HEK293T (cell line): ENCODE measurements around the gene ZSCAN32.
A peak's percentile ranks its signal among the peaks of the same experiment; 100 is the strongest.

Source experiments
- CTCF ChIA-PET: fragments of 350-600 bp; formaldehyde crosslinking; extraction: SDS; loops from one replicate; lab custom pipeline; 2021; ENCODE audit warnings: antibody characterized with exemption, inconsistent platforms; lab: Yijun Ruan, JAX
- POLR2A ChIA-PET: fragments of 350-600 bp; formaldehyde crosslinking; extraction: SDS; loops from one replicate; lab custom pipeline; 2020; ENCODE audit warnings: antibody characterized with exemption, inconsistent platforms; lab: Yijun Ruan, JAX
- DNase-seq: peaks from one replicate; pipeline ENCODE4 v3.0.0; 2012; ENCODE audit warnings: mixed read lengths; ENCODE audit errors: extremely low spot score
- ARNT ChIP-seq: fragments of 450-650 bp; IDR thresholded peaks from 2 replicates; pipeline ENCODE4 v1.6.1; 2017; ENCODE audit warnings: mild to moderate bottlenecking
- BHLHE40 ChIP-seq: fragments of 450-650 bp; IDR thresholded peaks from 2 replicates; pipeline ENCODE4 v1.6.1; 2016; ENCODE audit warnings: mild to moderate bottlenecking, moderate library complexity, borderline replicate concordance
- CTBP1 ChIP-seq: fragments of 450-650 bp; IDR thresholded peaks from 2 replicates; pipeline ENCODE4 v1.6.1; 2016; ENCODE audit warnings: borderline replicate concordance
- ELF4 ChIP-seq: fragments of 450-650 bp; IDR thresholded peaks from 2 replicates; pipeline ENCODE4 v1.6.1; 2017; ENCODE audit warnings: antibody characterized with exemption
- FOXA1 ChIP-seq: fragments of 450-650 bp; IDR thresholded peaks from 2 replicates; pipeline ENCODE4 v1.6.1; 2016; ENCODE audit warnings: mild to moderate bottlenecking
- FOXK2 ChIP-seq: fragments of 450-650 bp; IDR thresholded peaks from 2 replicates; pipeline ENCODE4 v1.6.1; 2016; ENCODE audit warnings: mild to moderate bottlenecking
- FOXM1 ChIP-seq: fragments of 450-650 bp; IDR thresholded peaks from 2 replicates; pipeline ENCODE4 v1.6.1; 2017; ENCODE audit warnings: mild to moderate bottlenecking, borderline replicate concordance
- HDGF ChIP-seq: fragments of 450-650 bp; IDR thresholded peaks from 2 replicates; pipeline ENCODE4 v1.6.1; 2017; ENCODE audit warnings: antibody characterized with exemption, borderline replicate concordance
- L3MBTL2 ChIP-seq: fragments of 450-650 bp; conservative IDR thresholded peaks from 2 replicates; pipeline ENCODE4 v1.6.1; 2016; ENCODE audit warnings: mild to moderate bottlenecking
- LEF1 ChIP-seq: fragments of 450-650 bp; IDR thresholded peaks from 2 replicates; pipeline ENCODE4 v1.6.1; 2017; ENCODE audit warnings: mild to moderate bottlenecking, borderline replicate concordance
- NFRKB ChIP-seq: fragments of 450-650 bp; IDR thresholded peaks from 2 replicates; pipeline ENCODE4 v1.6.1; 2016; ENCODE audit warnings: mild to moderate bottlenecking, moderate library complexity
- PKNOX1 ChIP-seq: fragments of 450-650 bp; IDR thresholded peaks from 2 replicates; pipeline ENCODE4 v1.6.1; 2016
- SP1 ChIP-seq: fragments of 450-650 bp; IDR thresholded peaks from 2 replicates; pipeline ENCODE4 v1.6.1; 2017
- SUZ12 ChIP-seq: fragments of 450-650 bp; IDR thresholded peaks from 2 replicates; pipeline ENCODE4 v1.6.1; 2016; ENCODE audit warnings: mild to moderate bottlenecking
- TARDBP ChIP-seq: fragments of 450-650 bp; IDR thresholded peaks from 2 replicates; pipeline ENCODE4 v1.6.1; 2016
- ZNF384 ChIP-seq: fragments of 450-650 bp; IDR thresholded peaks from 2 replicates; pipeline ENCODE4 v1.6.1; 2016

The ZSCAN32 gene

GRCh38 chr16:3400779-3401688 is at the start of gene ZSCAN32, which contains the start of gene ZNF174:
TSS of gene ZSCAN32 (minus strand) at chr16:3401004. CDS start at chr16:3397557, 3,447 bp downstream.
TSS of gene ZNF174 (plus strand) at chr16:3401215. CDS start at chr16:3402005, 790 bp downstream.
- CTCF ChIA-PET: no interaction called here
- POLR2A ChIA-PET: interaction anchor here (0.6 to 2.3 kb wide), 11 partner anchors 9 to 266 kb away, joined by 3 to 13 read pairs (median 4); partner anchors contain the start of genes NAA60, ZNF213, ZNF263 and ZNF597
- no peak for TF ChIP-seq ZNF384
- TF ChIP-seq NFRKB: no peak
- peak; percentile 51; the same call in 1 of the 2 replicates for TF ChIP-seq ELF4
- peak; percentile 57; the same call in 1 of the 2 replicates for TF ChIP-seq SP1
- TF ChIP-seq TARDBP: no peak
- no peak for TF ChIP-seq FOXM1
- no peak for TF ChIP-seq LEF1
- TF ChIP-seq ARNT: no peak
- no peak for TF ChIP-seq BHLHE40
- TF ChIP-seq CTBP1: no peak
- TF ChIP-seq L3MBTL2: peak; percentile 53; the same call in 1 of the 2 replicates
- TF ChIP-seq FOXK2: no peak
- no peak for TF ChIP-seq SUZ12
- TF ChIP-seq HDGF: peak; percentile 91; the same call in 1 of the 2 replicates
- TF ChIP-seq FOXA1: no peak
- peak; percentile 100 for TF ChIP-seq PKNOX1
- peak; percentile 100 for DNase-seq

- no peak for TF ChIP-seq SUZ12
- TF ChIP-seq SP1: no peak
- no peak for TF ChIP-seq ARNT
- no peak for TF ChIP-seq ZNF384
- no peak for TF ChIP-seq L3MBTL2
- no peak for TF ChIP-seq FOXA1
- no peak for TF ChIP-seq TARDBP
- no peak for TF ChIP-seq HDGF
- no peak for TF ChIP-seq PKNOX1
- TF ChIP-seq CTBP1: no peak
- no peak for TF ChIP-seq ELF4
- no peak for TF ChIP-seq BHLHE40
- no peak for TF ChIP-seq FOXK2
- TF ChIP-seq NFRKB: no peak
- TF ChIP-seq LEF1: no peak
- CTCF ChIA-PET: no interaction called here
- DNase-seq: no peak
- POLR2A ChIA-PET: interaction anchor here (0.8 to 1.6 kb wide), 7 partner anchors 10 to 253 kb away, joined by 3 to 8 read pairs (median 4); partner anchors contain the start of genes ZNF174, ZNF263 and ZSCAN32
These were observed 43.2 kb upstream of the ZSCAN32 start for GRCh38 chr16:3444032-3444388.

GRCh38 chr16:3443108-3444031 is 42.6 kb upstream of the ZSCAN32 start, which contains the start of the genes NAA60 and ZNF597:
TSS of gene NAA60 (plus strand) at chr16:3443680. CDS start at chr16:3476228, 32,548 bp downstream.
TSS of gene ZNF597 (minus strand) at chr16:3443504. CDS start at chr16:3443153, 351 bp downstream.
- peak; percentile 69 for TF ChIP-seq L3MBTL2
- no peak for TF ChIP-seq LEF1
- TF ChIP-seq ARNT: no peak
- ChIA-PET CTCF (no interaction called here), POLR2A (interaction anchor here (0.5 to 1.6 kb wide), 9 partner anchors 10 to 344 kb away, joined by 3 to 8 read pairs (median 3); partner anchors contain the start of genes ZNF174, ZNF263, ZSCAN10 and ZSCAN32)
- peak; percentile 71 for DNase-seq

- POLR2A ChIA-PET: no interaction called here
- no peak for TF ChIP-seq TARDBP
- TF ChIP-seq ARNT: no peak
- TF ChIP-seq SUZ12: no peak
- TF ChIP-seq SP1: no peak
- TF ChIP-seq FOXK2: no peak
- TF ChIP-seq ZNF384: no peak
- TF ChIP-seq L3MBTL2: no peak
- no peak for TF ChIP-seq CTBP1
- no peak for TF ChIP-seq NFRKB
- TF ChIP-seq FOXA1: no peak
- TF ChIP-seq LEF1: no peak
- TF ChIP-seq BHLHE40: no peak
- TF ChIP-seq HDGF: no peak
- no peak for TF ChIP-seq ELF4
- CTCF ChIA-PET: no interaction called here
- DNase-seq: no peak
These were observed 38.8 kb upstream of the ZSCAN32 start for GRCh38 chr16:3439637-3440036.

- no peak for DNase-seq
- CTCF ChIA-PET: no interaction called here
- POLR2A ChIA-PET: no interaction called here
These were observed 33.6 kb upstream of the ZSCAN32 start for GRCh38 chr16:3434373-3434772.

More at GRCh38 chr16:3434373-3434772, 33.6 kb upstream of the ZSCAN32 start:
- TF ChIP-seq ELF4: no peak
- TF ChIP-seq HDGF: no peak
- no peak for TF ChIP-seq NFRKB
- TF ChIP-seq CTBP1: no peak
- no peak for TF ChIP-seq SUZ12
